OCI-LY1 (cell line): Measurements from ENCODE around the gene IQGAP2.

ENCODE experiments used
- H2AFZ ChIP-seq: fragments of 200-600 bp; sonication (generic), shearing (Covaris generic); 2 replicates; pipeline ENCODE4 v1.6.0; 2014; ENCODE audit warnings: antibody characterized with exemption, mild to moderate bottlenecking, low read length
- H3F3A ChIP-seq: fragments of 200-600 bp; sonication (generic), shearing (Covaris generic); 2 replicates; pipeline ENCODE4 v1.6.0; 2014; ENCODE audit warnings: mild to moderate bottlenecking, antibody characterized with exemption, low read length, moderate library complexity; ENCODE audit not compliant: insufficient read depth
- H3K27ac ChIP-seq: fragments of 200-600 bp; sonication (generic); 2 replicates; pipeline ENCODE4 v1.5.1; 2014; ENCODE audit warnings: low read length, mixed run types, mild to moderate bottlenecking, low read depth; ENCODE audit not compliant: poor library complexity, severe bottlenecking
- H3K27me3 ChIP-seq: fragments of 200-600 bp; sonication (generic); 2 replicates; pipeline ENCODE4 v1.6.0; 2014; ENCODE audit warnings: antibody characterized with exemption, mild to moderate bottlenecking, low read length, moderate library complexity; ENCODE audit not compliant: insufficient read depth
- H3K36me3 ChIP-seq: fragments of 200-600 bp; sonication (generic); 2 replicates; pipeline ENCODE4 v1.6.1; 2014; ENCODE audit warnings: mild to moderate bottlenecking, antibody characterized with exemption, low read length, moderate library complexity, mixed read lengths; ENCODE audit not compliant: insufficient read depth
- H3K4me1 ChIP-seq: fragments of 200-600 bp; sonication (generic); 2 replicates; pipeline ENCODE4 v1.5.1; 2014; ENCODE audit warnings: mild to moderate bottlenecking, low read length, moderate library complexity; ENCODE audit not compliant: insufficient read depth, severe bottlenecking
- H3K4me2 ChIP-seq: fragments of 200-600 bp; sonication (generic), shearing (Covaris generic); 2 replicates; pipeline ENCODE4 v1.6.1; 2014; ENCODE audit warnings: low read length
- H3K4me3 ChIP-seq: fragments of 200-600 bp; sonication (generic); 2 replicates; pipeline ENCODE4 v1.5.1; 2014; ENCODE audit warnings: low read length, low read depth, mild to moderate bottlenecking, mixed read lengths; ENCODE audit not compliant: poor library complexity, severe bottlenecking
- H3K79me2 ChIP-seq: fragments of 200-600 bp; shearing (Covaris generic); 2 replicates; pipeline ENCODE4 v1.6.1; 2016; ENCODE audit warnings: mixed run types, low read length, mixed read lengths; ENCODE audit not compliant: insufficient read depth
- H3K9ac ChIP-seq: fragments of 200-600 bp; sonication (generic), shearing (Covaris generic); 2 replicates; pipeline ENCODE4 v1.6.1; 2014; ENCODE audit warnings: mild to moderate bottlenecking, low read length, mixed read lengths
- H3K9me2 ChIP-seq: fragments of 200-600 bp; sonication (generic), shearing (Covaris generic); 2 replicates; pipeline ENCODE4 v1.6.1; 2014; ENCODE audit warnings: low read depth, mild to moderate bottlenecking, low read length, mixed read lengths
- H3K9me3 ChIP-seq: fragments of 200-600 bp; shearing (Covaris generic); 2 replicates; pipeline ENCODE4 v1.6.1; 2014; ENCODE audit warnings: low read length, mixed read lengths
- H4K20me1 ChIP-seq: fragments of 200-600 bp; sonication (generic), shearing (Covaris generic); 2 replicates; pipeline ENCODE4 v1.6.0; 2016; ENCODE audit warnings: mild to moderate bottlenecking, low read length; ENCODE audit not compliant: insufficient read depth
- CTCF ChIP-seq: fragments of 200-600 bp; sonication (generic), shearing (Covaris generic); IDR thresholded peaks from 2 replicates; pipeline ENCODE4 v1.5.1; 2017; ENCODE audit warnings: mild to moderate bottlenecking, antibody characterized with exemption, low read length, moderate library complexity, mixed read lengths
- EZH2 ChIP-seq: fragments of 200-600 bp; sonication (generic), shearing (Covaris generic); IDR thresholded peaks from 2 replicates; pipeline ENCODE4 v1.8.0; 2017; ENCODE audit warnings: borderline replicate concordance, mixed run types, mild to moderate bottlenecking, antibody characterized with exemption, low read length, moderate library complexity, mixed read lengths

IQGAP2 gene

GRCh38 chr5:76684756-76685519 is 281.9 kb downstream of the IQGAP2 start:
- Histone ChIP-seq H3K4me2 (no peak overlapping the region), H3K9ac (no peak overlapping the region), H3K27ac (no peak overlapping the region), H2AFZ (no peak overlapping the region), H3K27me3 (no peaks in the 10 kb centered on the region), H3K36me3 (no peaks in the 10 kb centered on the region), H3K4me1 (no peaks in the 10 kb centered on the region), H3K9me2 (no peaks in the 10 kb centered on the region), H3F3A (no peaks in the 10 kb centered on the region), H3K4me3 (no peak overlapping the region), H3K79me2 (no peaks in the 10 kb centered on the region), H3K9me3 (no peaks in the 10 kb centered on the region), H4K20me1 (no peaks in the 10 kb centered on the region)
- TF ChIP-seq CTCF (no peak), EZH2 (no peak)

GRCh38 chr5:76685704-76686103 is 282.6 kb downstream of the IQGAP2 start:
- no peaks in the 10 kb centered on the region for H3K27me3 ChIP-seq
- H3K27ac ChIP-seq, result no peak overlapping the region
- H3K4me3 ChIP-seq, result no peak overlapping the region
- no peak overlapping the region for H3K4me2 ChIP-seq
- no peaks in the 10 kb centered on the region for H4K20me1 ChIP-seq
- TF ChIP-seq EZH2 (no peak), CTCF (no peak)
- H3K79me2 ChIP-seq, result no peaks in the 10 kb centered on the region
- no peak overlapping the region for H2AFZ ChIP-seq
- no peaks in the 10 kb centered on the region for H3K4me1 ChIP-seq
- no peaks in the 10 kb centered on the region for H3K9me3 ChIP-seq
- no peaks in the 10 kb centered on the region for H3K9me2 ChIP-seq
- no peak overlapping the region for H3K9ac ChIP-seq
- no peaks in the 10 kb centered on the region for H3K36me3 ChIP-seq
- no peaks in the 10 kb centered on the region for H3F3A ChIP-seq

- Histone ChIP-seq H3K9me3 (no peaks in the 10 kb centered on the region), H3K4me1 (no peaks in the 10 kb centered on the region), H3K4me3 (no peak overlapping the region), H2AFZ (no peak overlapping the region), H3K36me3 (no peaks in the 10 kb centered on the region), H3K27me3 (no peaks in the 10 kb centered on the region), H3F3A (no peaks in the 10 kb centered on the region), H4K20me1 (no peaks in the 10 kb centered on the region), H3K9ac (no peak overlapping the region), H3K79me2 (no peaks in the 10 kb centered on the region), H3K9me2 (no peaks in the 10 kb centered on the region), H3K27ac (no peak overlapping the region), H3K4me2 (no peak overlapping the region)
- TF ChIP-seq EZH2 (no peak), CTCF (no peak)
Measured at GRCh38 chr5:76688212-76688611, 285.1 kb downstream of the IQGAP2 start.
